Hematopoietic multipotent progenitor cell treated with erythropoietin and hydrocortisone succinate and interleukin-3 and kit ligand, for 15 days (in vitro differentiated cells): ENCODE results near the gene HOXC13.

Experiments used
- DNase-seq: peaks from one replicate; pipeline ENCODE4 v3.0.0-alpha.2; 2015; ENCODE audit warnings: low spot score

The HOXC13 gene

GRCh38 chr12:53995378-53996239 is 57.0 kb downstream of the HOXC13 start:
- DNase-seq: no peak
